Measurements from ENCODE around the gene TMEM183A. TPM values are rescaled to one million over a fixed set of nuclear protein-coding genes. Genes with fewer than 3 reads are reported as not detected.

The TMEM183A gene
- total and polyA plus RNA-seq, 9 donors = 42.0 to 72.4 (median 46.6) TPM

DNA sequence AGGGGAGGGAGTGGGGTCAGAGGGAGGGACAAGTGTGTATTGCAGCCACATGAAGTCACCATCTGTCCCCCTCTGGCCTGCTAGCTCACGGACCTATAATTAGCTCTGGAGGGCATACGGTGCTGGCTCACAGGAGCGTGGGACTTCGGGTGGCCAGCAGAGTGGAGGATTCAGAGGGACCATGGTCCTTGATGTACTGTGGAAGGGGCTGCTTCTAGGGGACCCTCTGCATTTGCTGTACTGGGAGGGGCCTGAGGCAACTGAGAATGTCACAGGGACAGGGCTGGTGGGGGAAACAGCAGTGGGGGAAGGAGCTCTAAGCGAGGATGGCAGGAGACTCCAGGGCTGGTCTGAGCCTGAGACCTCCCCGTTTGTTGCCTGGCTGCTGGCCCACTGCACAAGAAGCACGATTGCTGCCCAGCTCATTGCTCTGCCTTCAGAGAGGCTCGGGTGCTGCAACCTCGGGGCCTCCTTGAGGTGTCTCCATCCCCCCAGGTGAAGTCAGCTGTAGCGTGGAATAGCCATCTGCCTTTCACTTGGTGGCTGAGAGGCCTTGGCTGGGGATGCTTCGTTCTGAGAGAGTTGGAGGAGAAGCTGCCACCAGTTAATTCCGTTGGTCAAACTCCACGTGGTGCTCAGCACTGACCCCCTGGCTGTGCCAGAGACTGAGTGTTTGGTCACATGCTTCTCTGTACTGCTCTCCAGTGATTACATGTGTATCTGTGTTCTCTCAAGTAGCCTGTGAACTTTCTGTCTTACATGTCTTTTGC is 21.8 kb downstream of the TMEM183A start:
- peaks cover 8% of the 10 kb centered on the region for H3K4me1 ChIP-seq (ENCODE audit: insufficient read depth)
- no peaks in the 10 kb centered on the region for H3K27me3 ChIP-seq
- H3K9me3 ChIP-seq = no peaks in the 10 kb centered on the region
- 59 to 72% (median 59%) methylated on average over 13 of the region's 13 CpGs for whole genome bisulfite sequencing, 3 donors
- no peak overlapping the region for H3K27ac ChIP-seq
- H3K4me3 ChIP-seq = no peak overlapping the region
- no peaks in the 10 kb centered on the region for H3K36me3 ChIP-seq
- intact Hi-C loops (cut with DNase I) = no loop called here
- TF ChIP-seq POLR2A (IDR thresholded peaks at IDR 0.05) = no peak
- no peak for TF ChIP-seq EP300 (IDR thresholded peaks at IDR 0.05)
- TF ChIP-seq, protein P1, sequence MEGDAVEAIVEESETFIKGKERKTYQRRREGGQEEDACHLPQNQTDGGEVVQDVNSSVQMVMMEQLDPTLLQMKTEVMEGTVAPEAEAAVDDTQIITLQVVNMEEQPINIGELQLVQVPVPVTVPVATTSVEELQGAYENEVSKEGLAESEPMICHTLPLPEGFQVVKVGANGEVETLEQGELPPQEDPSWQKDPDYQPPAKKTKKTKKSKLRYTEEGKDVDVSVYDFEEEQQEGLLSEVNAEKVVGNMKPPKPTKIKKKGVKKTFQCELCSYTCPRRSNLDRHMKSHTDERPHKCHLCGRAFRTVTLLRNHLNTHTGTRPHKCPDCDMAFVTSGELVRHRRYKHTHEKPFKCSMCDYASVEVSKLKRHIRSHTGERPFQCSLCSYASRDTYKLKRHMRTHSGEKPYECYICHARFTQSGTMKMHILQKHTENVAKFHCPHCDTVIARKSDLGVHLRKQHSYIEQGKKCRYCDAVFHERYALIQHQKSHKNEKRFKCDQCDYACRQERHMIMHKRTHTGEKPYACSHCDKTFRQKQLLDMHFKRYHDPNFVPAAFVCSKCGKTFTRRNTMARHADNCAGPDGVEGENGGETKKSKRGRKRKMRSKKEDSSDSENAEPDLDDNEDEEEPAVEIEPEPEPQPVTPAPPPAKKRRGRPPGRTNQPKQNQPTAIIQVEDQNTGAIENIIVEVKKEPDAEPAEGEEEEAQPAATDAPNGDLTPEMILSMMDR (IDR thresholded peaks at IDR 0.05) = no peak
- DNase-seq = peak in 1 of 5 donors; percentile 17

DNA sequence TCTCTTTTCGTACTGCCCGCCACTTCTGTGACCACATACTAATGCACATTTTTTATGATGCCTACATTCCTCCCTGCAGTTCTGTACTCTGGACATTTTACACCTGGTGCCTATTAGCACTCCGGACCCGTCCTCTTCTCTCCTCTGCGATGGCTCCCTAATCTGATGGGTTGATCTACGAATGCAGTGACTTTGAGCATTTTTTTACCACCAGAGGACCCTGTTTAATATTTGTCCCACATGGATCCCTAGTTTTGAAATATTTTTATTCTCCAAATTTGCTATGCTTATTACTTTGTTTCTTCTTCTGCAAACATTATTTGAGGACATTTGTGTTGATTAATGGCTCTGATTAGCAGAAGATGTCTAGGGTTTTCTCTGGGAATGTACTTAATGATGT is 24.3 kb downstream of the TMEM183A start:
- Histone ChIP-seq H3K36me3 (no peaks in the 10 kb centered on the region), H3K4me1 (ENCODE audit: insufficient read depth) (peaks cover 5% of the 10 kb centered on the region), H3K4me3 (no peak overlapping the region), H3K9me3 (no peaks in the 10 kb centered on the region), H3K27ac (no peak overlapping the region), H3K27me3 (no peaks in the 10 kb centered on the region)
- no peak for DNase-seq
- intact Hi-C loops (cut with DNase I) = no loop called here
- TF ChIP-seq POLR2A (IDR thresholded peaks at IDR 0.05) = no peak
- 53 to 66% (median 58%) methylated on average over 6 of the region's 6 CpGs for WGBS, 3 donors

DNA sequence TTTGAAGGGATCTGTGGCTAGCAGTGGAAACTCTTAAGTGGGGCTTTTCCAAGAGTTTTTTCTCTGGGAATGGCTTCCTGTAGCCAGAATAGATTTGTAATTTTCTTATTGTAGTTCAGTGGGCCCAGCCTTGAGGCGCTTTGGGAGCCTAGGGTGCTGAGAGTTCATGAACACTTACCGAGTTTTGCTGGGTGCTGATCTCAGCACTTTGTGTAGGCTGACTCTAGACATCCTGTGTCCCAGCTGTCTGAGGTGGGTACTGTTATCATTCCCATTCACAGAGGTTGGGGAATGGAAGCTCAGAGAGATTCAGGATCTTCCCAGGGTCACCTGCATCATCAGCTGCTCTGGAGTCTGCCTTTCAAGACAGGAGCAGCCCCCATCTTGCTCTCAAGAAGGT is 26.1 kb downstream of the TMEM183A start:
- Histone ChIP-seq H3K27ac (no peak overlapping the region), H3K9me3 (no peaks in the 10 kb centered on the region), H3K36me3 (no peaks in the 10 kb centered on the region), H3K4me3 (no peak overlapping the region), H3K4me1 (ENCODE audit: insufficient read depth) (no peaks in the 10 kb centered on the region), H3K27me3 (no peaks in the 10 kb centered on the region)
- no peak for DNase-seq
- TF ChIP-seq EP300 (IDR thresholded peaks at IDR 0.05) (no peak), POLR2A (IDR thresholded peaks at IDR 0.05) (no peak)
- TF ChIP-seq, protein P1 (IDR thresholded peaks at IDR 0.05) = no peak
- WGBS, 3 donors = 81 to 90% (median 82%) methylated on average over 2 of the region's 2 CpGs
- intact Hi-C loops (cut with DNase I) = no loop called here

DNA sequence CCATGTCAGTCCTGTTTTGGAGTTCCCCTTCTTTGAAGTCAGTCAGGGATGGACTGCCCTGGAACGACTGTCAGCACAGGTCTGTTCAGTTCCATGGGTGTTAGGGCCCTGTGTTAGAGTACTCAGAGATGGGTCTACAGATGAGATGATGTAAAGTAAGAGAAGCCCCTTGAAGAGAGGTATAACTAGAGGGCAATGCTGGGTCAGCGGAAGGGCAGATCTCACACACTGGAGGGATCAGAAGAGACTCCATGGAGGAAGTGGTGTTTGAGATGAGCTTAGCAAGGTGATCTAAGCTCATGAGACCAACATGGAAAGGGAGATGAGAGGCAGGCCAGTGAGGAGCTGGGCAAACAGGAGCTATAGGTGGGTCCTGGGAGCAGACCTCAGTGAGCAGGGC is 26.7 kb downstream of the TMEM183A start:
- Histone ChIP-seq H3K4me3 (no peak overlapping the region), H3K36me3 (no peaks in the 10 kb centered on the region), H3K27ac (no peak overlapping the region), H3K9me3 (no peaks in the 10 kb centered on the region), H3K4me1 (ENCODE audit: insufficient read depth) (no peaks in the 10 kb centered on the region), H3K27me3 (no peaks in the 10 kb centered on the region)
- TF ChIP-seq, protein P1 (IDR thresholded peaks at IDR 0.05) = no peak
- TF ChIP-seq POLR2A (IDR thresholded peaks at IDR 0.05) = no peak
- no peak for TF ChIP-seq EP300 (IDR thresholded peaks at IDR 0.05)
- peak in 1 of 5 donors; percentile 0 for DNase-seq
- 87 to 96% (median 90%) methylated on average over 2 of the region's 2 CpGs for WGBS, 3 donors
- intact Hi-C loops (cut with DNase I) = no loop called here

DNA sequence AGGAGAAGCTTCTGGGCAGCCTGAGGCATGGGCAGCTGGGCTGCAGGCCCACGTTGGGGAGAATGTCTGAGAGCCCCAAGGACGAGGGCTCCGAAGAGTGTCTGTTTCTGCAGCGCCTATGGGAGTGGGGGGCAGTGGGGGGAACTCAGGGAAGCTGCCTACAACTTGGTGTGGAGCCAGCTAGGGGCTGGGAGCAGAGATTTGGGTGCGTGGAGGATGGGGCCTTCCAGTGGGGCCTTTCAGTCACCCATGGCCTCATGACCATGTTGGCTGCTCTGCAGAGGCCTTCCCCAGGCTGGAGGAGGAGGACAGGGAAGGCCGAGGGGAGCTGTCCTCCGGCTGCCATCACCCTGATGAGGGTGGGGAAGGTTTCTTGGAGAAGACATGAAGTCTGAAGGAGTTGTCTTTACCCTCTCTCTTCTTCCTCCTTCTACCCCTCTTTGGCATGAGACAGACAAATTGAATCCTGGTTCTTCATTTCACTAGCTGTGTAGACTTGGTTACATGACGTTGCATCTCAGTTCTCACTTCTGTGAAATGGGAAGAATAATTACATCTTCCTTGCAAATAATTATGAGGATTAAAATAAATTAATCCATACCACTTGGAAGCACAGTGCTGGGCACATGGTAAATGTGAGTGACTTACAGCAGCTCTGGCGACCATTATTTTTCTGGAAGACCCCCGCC is 27.4 kb downstream of the TMEM183A start:
- peak in 1 of 5 donors; percentile 9 for DNase-seq
- H3K36me3 ChIP-seq = no peaks in the 10 kb centered on the region
- H3K9me3 ChIP-seq = no peaks in the 10 kb centered on the region
- H3K4me1 ChIP-seq (ENCODE audit: insufficient read depth) = no peaks in the 10 kb centered on the region
- no peak overlapping the region for H3K27ac ChIP-seq
- 79 to 92% (median 88%) methylated on average over 10 of the region's 10 CpGs for WGBS, 3 donors
- H3K4me3 ChIP-seq = no peak overlapping the region
- intact Hi-C loops (cut with DNase I) = loop anchor here in 2 of 4 donors (5.0 kb wide), 1 partner anchor 183 kb away; no protein-coding TSS in a partner anchor
- TF ChIP-seq POLR2A (IDR thresholded peaks at IDR 0.05) = no peak
- TF ChIP-seq EP300 (IDR thresholded peaks at IDR 0.05) = no peak
- H3K27me3 ChIP-seq = no peaks in the 10 kb centered on the region

Measured in ovary (tissue), 9 donors.